Endothelial cell of umbilical vein (primary cell): ENCODE data around the gene HNRNPC. TPM values are rescaled to one million over a fixed set of nuclear protein-coding genes. Genes with fewer than 3 reads are reported as not detected.
A peak's percentile ranks its signal among the peaks of the same experiment; 100 is the strongest.

Source experiments
- BruUV-seq: library from RNA; stranded (reverse); fragments of 400-500 nt; replicated peaks from 2 replicates; lab custom pipeline; 2021; lab: Mats Ljungman, UMichigan
- CTCF ChIA-PET: fragments of 300-600, 350-600 bp; sonication (Branson Sonifier 250); formaldehyde crosslinking; loops from one replicate; lab custom pipeline; 2021; ENCODE audit warnings: antibody characterized with exemption, inconsistent platforms; lab: Charles Lee
- POLR2A ChIA-PET: fragments of 300-600, 350-600 bp; sonication (Branson Sonifier 250); formaldehyde crosslinking; loops from one replicate; lab custom pipeline; 2021; ENCODE audit warnings: antibody characterized with exemption, inconsistent platforms; lab: Charles Lee
- DNase-seq: peaks from one replicate; pipeline ENCODE4 v3.0.0-alpha.2; 2011; ENCODE audit warnings: low read depth, low spot score
- FAIRE-seq: peaks from 2 replicates; lab custom pipeline; 2011; peaks lifted over from hg19 to GRCh38; lab: Jason Lieb, UNC
- H2AFZ ChIP-seq: 2 replicates; pipeline ENCODE4 v1.6.0; 2012; ENCODE audit warnings: low read depth, low read length, control low read depth, inconsistent platforms
- H3K27ac ChIP-seq: 2 replicates; pipeline ENCODE4 v1.5.1; 2011; ENCODE audit warnings: low read depth, mild to moderate bottlenecking, control low read depth, low read length, moderate library complexity; ENCODE audit not compliant: insufficient read depth
- H3K27me3 ChIP-seq, 2 experiments: 2 replicates each; pipeline versions ENCODE4 v1.6.0 to v1.6.1; 2011; ENCODE audit warnings: low read length in 2 of 2, mixed read lengths in 1 of 2; ENCODE audit not compliant: control insufficient read depth in 2 of 2, insufficient read depth in 2 of 2
- H3K36me3 ChIP-seq, 2 experiments: 2 replicates in 1 of 2; 3 replicates in 1 of 2; pipeline ENCODE4 v1.5.1; 2011; ENCODE audit warnings: low read length in 2 of 2, mild to moderate bottlenecking in 1 of 2, moderate library complexity in 1 of 2; ENCODE audit not compliant: control insufficient read depth in 2 of 2, insufficient read depth in 2 of 2; ENCODE audit errors: extremely low read depth in 1 of 2
- H3K4me1 ChIP-seq: 3 replicates; pipeline ENCODE4 v1.5.1; 2011; ENCODE audit warnings: mild to moderate bottlenecking, low read length; ENCODE audit not compliant: control insufficient read depth, insufficient read depth; ENCODE audit errors: extremely low read depth
- H3K4me2 ChIP-seq: 2 replicates; pipeline ENCODE4 v1.6.1; 2011; ENCODE audit warnings: low read length, control low read depth, mixed read lengths; ENCODE audit not compliant: insufficient read depth
- H3K4me3 ChIP-seq, 3 experiments: fragments of 200-600 bp in 1 of 3; sonication (generic), shearing (Covaris generic) in 1 of 3; replicated peaks in 1 of 3; 2 replicates each; pipeline ENCODE4 v1.5.1; 2011 to 2016; ENCODE audit warnings: control low read depth in 3 of 3, low read length in 3 of 3, mild to moderate bottlenecking in 2 of 3, inconsistent platforms in 1 of 3, low read depth in 1 of 3, moderate library complexity in 1 of 3; ENCODE audit not compliant: insufficient read depth in 1 of 3
- H3K79me2 ChIP-seq: 2 replicates; pipeline ENCODE4 v1.6.0; 2012; ENCODE audit warnings: low read length, inconsistent platforms; ENCODE audit not compliant: control insufficient read depth, insufficient read depth
- H3K9ac ChIP-seq: replicated peaks from 2 replicates; pipeline ENCODE3; 2011; ENCODE audit warnings: low read length, control low read depth; ENCODE audit not compliant: insufficient read depth; ENCODE audit errors: extremely low read depth
- H3K9me1 ChIP-seq: replicated peaks from 3 replicates; pipeline ENCODE4 v1.6.0; 2011; ENCODE audit warnings: mild to moderate bottlenecking, low read length; ENCODE audit not compliant: control insufficient read depth, insufficient read depth; ENCODE audit errors: extremely low read depth
- H3K9me3 ChIP-seq: replicated peaks from 2 replicates; pipeline ENCODE4 v1.5.1; 2012; ENCODE audit warnings: low read length, inconsistent platforms; ENCODE audit not compliant: control insufficient read depth, insufficient read depth
- H4K20me1 ChIP-seq: replicated peaks from 2 replicates; pipeline ENCODE3; 2011; ENCODE audit warnings: mild to moderate bottlenecking, low read length; ENCODE audit not compliant: control insufficient read depth, insufficient read depth; ENCODE audit errors: extremely low read depth
- CTCF ChIP-seq, 2 donors: IDR thresholded peaks; 1 replicate in 1 of 2; 2 replicates in 1 of 2; pipeline ENCODE4 v1.5.1; 2011; ENCODE audit warnings: low read length in 2 of 2, mild to moderate bottlenecking in 2 of 2, moderate library complexity in 2 of 2, control low read depth in 1 of 2, inconsistent platforms in 1 of 2, low read depth in 1 of 2; ENCODE audit not compliant: insufficient read depth in 1 of 2; ENCODE audit errors: extremely low read depth in 1 of 2
- EZH2 ChIP-seq: IDR thresholded peaks from 2 replicates; pipeline ENCODE4 v1.6.1; 2012; ENCODE audit warnings: borderline replicate concordance, low read depth, mild to moderate bottlenecking, moderate library complexity, low read length, inconsistent platforms; ENCODE audit not compliant: severe bottlenecking
- FOS ChIP-seq: IDR thresholded peaks from 2 replicates; pipeline ENCODE4 v1.6.1; 2011; ENCODE audit warnings: mild to moderate bottlenecking, low read length, moderate library complexity, borderline replicate concordance; ENCODE audit not compliant: insufficient read depth
- GATA2 ChIP-seq: IDR thresholded peaks from 2 replicates; pipeline ENCODE4 v1.7.0; 2011; ENCODE audit warnings: low read depth, mild to moderate bottlenecking, moderate library complexity, mixed read lengths, low read length; ENCODE audit not compliant: insufficient read length, insufficient read depth
- JUN ChIP-seq: IDR thresholded peaks from 2 replicates; pipeline ENCODE4 v1.6.1; 2011; ENCODE audit warnings: borderline replicate concordance, low read depth; ENCODE audit not compliant: insufficient read length, insufficient read depth
- MAX ChIP-seq: IDR thresholded peaks from 2 replicates; pipeline ENCODE4 v1.6.1; 2011; ENCODE audit not compliant: insufficient read depth, insufficient read length
- MYC ChIP-seq: IDR thresholded peaks from one replicate; pipeline ENCODE4 v1.6.1; 2011; ENCODE audit warnings: mild to moderate bottlenecking, low read depth, low read length
- POLR2A ChIP-seq: IDR thresholded peaks from 2 replicates; pipeline ENCODE4 v1.6.1; 2012; ENCODE audit warnings: low read depth, mild to moderate bottlenecking, control low read depth, low read length
- POLR2AphosphoS5 ChIP-seq: IDR thresholded peaks from 2 replicates; pipeline ENCODE4 v1.6.1; 2012; ENCODE audit warnings: low read depth, mild to moderate bottlenecking, control low read depth, low read length, moderate library complexity; ENCODE audit not compliant: insufficient read depth
- dilution Hi-C: fragments of 300-500 bp; cut with MboI; formaldehyde crosslinking; loops from one replicate; pipeline ENCODE4 v1.15.0; 2019; ENCODE audit warnings: low sequenced_read_pairs; ENCODE audit not compliant: extremely low pct_ligation_motif_present
- intact Hi-C: fragments of 100-400 bp; cut with micrococcal nuclease; formaldehyde crosslinking; loops from one replicate; pipeline ENCODE4 v1.10.0; 2022
- polyA plus RNA-seq, 4 experiments: library from polyadenylated mRNA; depleted of rRNA in 3 of 4; stranded (reverse) in 3 of 4; unstranded in 1 of 4; fragments of >200 nt; gene quantifications; 2 replicates each; pipeline versions ENCODE4 v1.2.1 to v1.2.3, GENCODE V29; 2011 to 2012; ENCODE audit warnings: missing spikeins in 1 of 4
- total RNA-seq: library from RNA; stranded (reverse); gene quantifications from 2 replicates; pipeline ENCODE4 v1.2.3, GENCODE V29; 2021

HNRNPC gene
- total and polyA plus RNA-seq, 2 donors (not counting 3 experiments of a cell fraction or from before 2014, with no cell fraction given): 531 to 674 TPM

GRCh38 chr14:21192447-21192822 is 76.8 kb downstream of the HNRNPC start:
- H3K27ac ChIP-seq: no peak overlapping the region
- H3K9me3 ChIP-seq: no peaks in the 10 kb centered on the region
- intact Hi-C loops (no loop called here), dilution Hi-C loops (no loop called here)
- no peaks in the 10 kb centered on the region for H4K20me1 ChIP-seq
- BruUV-seq: no TSS peak
- ChIA-PET CTCF (interaction anchor here (1.5 to 1.8 kb wide), 2 partner anchors 121 to 178 kb away, joined by 3 to 4 read pairs; no protein-coding TSS in a partner anchor), POLR2A (no interaction called here)
- DNase-seq: no peak
- no peak for FAIRE-seq
- H3K4me1 ChIP-seq: no peaks in the 10 kb centered on the region
- H3K9ac ChIP-seq: no peak overlapping the region
- no peaks in the 10 kb centered on the region for H3K79me2 ChIP-seq
- H3K36me3 ChIP-seq: no peaks in the 10 kb centered on the region
- no peak overlapping the region for H3K4me3 ChIP-seq
- TF ChIP-seq EZH2 (no peak), MYC (no peak), POLR2AphosphoS5 (no peak), MAX (no peak), GATA2 (no peak), JUN (no peak), POLR2A (no peak)
- H3K27me3 ChIP-seq: peaks cover 6 to 9% of the 10 kb centered on the region in 2 experiments
- H3K9me1 ChIP-seq: no peaks in the 10 kb centered on the region
- H3K4me2 ChIP-seq: no peak overlapping the region
- no peak overlapping the region for H2AFZ ChIP-seq

- CTCF ChIA-PET: interaction anchor here (1.5 to 1.8 kb wide), 2 partner anchors 120 to 177 kb away, joined by 3 to 4 read pairs; no protein-coding TSS in a partner anchor
These were observed 77.3 kb downstream of the HNRNPC start for GRCh38 chr14:21191809-21192446.

More at GRCh38 chr14:21191809-21192446, 77.3 kb downstream of the HNRNPC start:
- DNase-seq: no peak
- peaks cover 6 to 9% of the 10 kb centered on the region in 2 experiments for H3K27me3 ChIP-seq
- H3K79me2 ChIP-seq: no peaks in the 10 kb centered on the region
- BruUV-seq: no TSS peak
- FAIRE-seq: no peak
- no peaks in the 10 kb centered on the region for H3K4me1 ChIP-seq
- H3K4me2 ChIP-seq: peak overlapping the region; percentile 46
- H3K9me3 ChIP-seq: no peaks in the 10 kb centered on the region
- H4K20me1 ChIP-seq: no peaks in the 10 kb centered on the region
- TF ChIP-seq POLR2AphosphoS5 (no peak), MAX (no peak), CTCF (IDR thresholded peaks at IDR 0.05; ENCODE audit: extremely low read depth in 1 of 2, insufficient read depth in 1 of 2, low read depth in 1 of 2, low read length in 2 of 2) (no peak), POLR2A (no peak), MYC (no peak), GATA2 (no peak), JUN (no peak), FOS (no peak), EZH2 (no peak)
- H2AFZ ChIP-seq: peak overlapping the region; percentile 66
- no peak overlapping the region for H3K9ac ChIP-seq
- no peak overlapping the region for H3K4me3 ChIP-seq
- no peak overlapping the region for H3K27ac ChIP-seq
- dilution Hi-C loops: no loop called here
- intact Hi-C loops: no loop called here
- no peaks in the 10 kb centered on the region for H3K9me1 ChIP-seq
- no peaks in the 10 kb centered on the region for H3K36me3 ChIP-seq
- POLR2A ChIA-PET: interaction anchor here (0.6 kb wide), 1 partner anchor 82 kb away, joined by 5 read pairs; no protein-coding TSS in a partner anchor
